SK-N-SH treated with all-trans-retinoic acid at 6 μM for 48 hours (cell line): Measurements from ENCODE around the gene CHRND.

Experiments
- ARNTL ChIP-seq: fragments of 450-650 bp; formaldehyde crosslinking; IDR thresholded peaks from 2 replicates; pipeline ENCODE4 v1.5.0; 2020; ENCODE audit warnings: low read depth, mild to moderate bottlenecking, moderate library complexity, borderline replicate concordance
- TF ChIP-seq, protein P1 (sequence below): fragments of 250-450 bp; sonication (Bioruptor Pico); IDR thresholded peaks from 2 replicates; pipeline ENCODE4 v1.8.0; 2020; ENCODE audit warnings: mild to moderate bottlenecking, moderate library complexity, borderline replicate concordance

DNA sequence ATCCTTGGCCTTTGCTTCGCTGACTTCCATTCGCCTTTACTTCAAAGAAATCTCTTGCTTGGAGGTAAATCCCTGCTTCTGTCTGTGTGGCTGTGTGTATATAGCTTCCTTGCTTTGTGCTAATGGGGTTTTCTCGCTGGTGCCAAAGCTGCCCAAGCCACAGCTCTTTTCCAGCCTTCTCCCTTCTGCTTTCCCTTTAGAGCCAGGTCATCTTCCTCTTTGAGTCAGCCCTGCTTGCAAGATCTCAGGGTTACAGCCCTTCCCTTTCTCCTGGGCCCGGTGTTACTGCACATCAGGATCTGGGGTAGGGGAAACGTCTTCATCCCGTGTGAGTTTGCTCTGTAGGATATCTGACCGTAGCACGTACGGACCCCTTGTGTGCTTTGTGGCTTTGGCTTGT lies 43.6 kb downstream of the CHRND start:
- TF ChIP-seq, protein P1, sequence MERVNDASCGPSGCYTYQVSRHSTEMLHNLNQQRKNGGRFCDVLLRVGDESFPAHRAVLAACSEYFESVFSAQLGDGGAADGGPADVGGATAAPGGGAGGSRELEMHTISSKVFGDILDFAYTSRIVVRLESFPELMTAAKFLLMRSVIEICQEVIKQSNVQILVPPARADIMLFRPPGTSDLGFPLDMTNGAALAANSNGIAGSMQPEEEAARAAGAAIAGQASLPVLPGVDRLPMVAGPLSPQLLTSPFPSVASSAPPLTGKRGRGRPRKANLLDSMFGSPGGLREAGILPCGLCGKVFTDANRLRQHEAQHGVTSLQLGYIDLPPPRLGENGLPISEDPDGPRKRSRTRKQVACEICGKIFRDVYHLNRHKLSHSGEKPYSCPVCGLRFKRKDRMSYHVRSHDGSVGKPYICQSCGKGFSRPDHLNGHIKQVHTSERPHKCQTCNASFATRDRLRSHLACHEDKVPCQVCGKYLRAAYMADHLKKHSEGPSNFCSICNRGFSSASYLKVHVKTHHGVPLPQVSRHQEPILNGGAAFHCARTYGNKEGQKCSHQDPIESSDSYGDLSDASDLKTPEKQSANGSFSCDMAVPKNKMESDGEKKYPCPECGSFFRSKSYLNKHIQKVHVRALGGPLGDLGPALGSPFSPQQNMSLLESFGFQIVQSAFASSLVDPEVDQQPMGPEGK, result no peak
- no peak for TF ChIP-seq ARNTL
